ENCODE measurements around the gene RPL36A. TPM values are rescaled to one million over a fixed set of nuclear protein-coding genes. Genes with fewer than 3 reads are reported as not detected.

The RPL36A gene
- total and polyA plus RNA-seq, 3 donors from 2014 or later = 177 to 619 (median 507) TPM

GRCh38 chrX:101365301-101365795, 25.5 kb upstream of the RPL36A start:
- Histone ChIP-seq H3K9me3 (no peaks in the 10 kb centered on the region), H3K4me3 (no peak overlapping the region), H3K27me3 (no peaks in the 10 kb centered on the region), H3K27ac (no peak overlapping the region), H3K36me3 (ENCODE audit: low read depth, missing control alignments) (no peaks in the 10 kb centered on the region), H3K4me1 (no peaks in the 10 kb centered on the region)
- TF ChIP-seq POLR2A (IDR thresholded peaks at IDR 0.05) (no peak), CTCF (IDR thresholded peaks at IDR 0.05) (no peak)
- intact Hi-C loops (cut with DNase I; ENCODE audit: low total_unique reads) = no loop called here
- 75 to 92% methylated on average over 1 of the region's 1 CpG for WGBS, 2 donors
- no peak for DNase-seq

GRCh38 chrX:101368800-101369199, 22.0 kb upstream of the RPL36A start:
- H3K4me1 ChIP-seq = no peaks in the 10 kb centered on the region
- no peaks in the 10 kb centered on the region for H3K9me3 ChIP-seq
- no peak for TF ChIP-seq CTCF (IDR thresholded peaks at IDR 0.05)
- no peak for TF ChIP-seq POLR2A (IDR thresholded peaks at IDR 0.05)
- H3K27ac ChIP-seq = no peak overlapping the region
- no peak for DNase-seq
- intact Hi-C loops (cut with DNase I; ENCODE audit: low total_unique reads) = no loop called here
- no peaks in the 10 kb centered on the region for H3K36me3 ChIP-seq (ENCODE audit: low read depth, missing control alignments)
- no peaks in the 10 kb centered on the region for H3K27me3 ChIP-seq
- H3K4me3 ChIP-seq = no peak overlapping the region

GRCh38 chrX:101369687-101370086, 21.1 kb upstream of the RPL36A start:
- no peaks in the 10 kb centered on the region for H3K4me1 ChIP-seq
- 65 to 81% methylated on average over 6 of the region's 6 CpGs for WGBS, 2 donors
- no peaks in the 10 kb centered on the region for H3K27me3 ChIP-seq
- no peak overlapping the region for H3K4me3 ChIP-seq
- H3K36me3 ChIP-seq (ENCODE audit: low read depth, missing control alignments) = no peaks in the 10 kb centered on the region
- no peaks in the 10 kb centered on the region for H3K9me3 ChIP-seq
- DNase-seq = no peak
- H3K27ac ChIP-seq = no peak overlapping the region
- intact Hi-C loops (cut with DNase I; ENCODE audit: low total_unique reads) = no loop called here
- TF ChIP-seq CTCF (IDR thresholded peaks at IDR 0.05) (no peak), POLR2A (IDR thresholded peaks at IDR 0.05) (no peak)

GRCh38 chrX:101370888-101371504, 19.8 kb upstream of the RPL36A start:
- DNase-seq = no peak
- H3K27ac ChIP-seq = no peak overlapping the region
- no peaks in the 10 kb centered on the region for H3K27me3 ChIP-seq
- intact Hi-C loops (cut with DNase I; ENCODE audit: low total_unique reads) = no loop called here
- WGBS, 2 donors = 52 to 57% methylated on average over 3 of the region's 3 CpGs
- no peak overlapping the region for H3K4me3 ChIP-seq
- no peaks in the 10 kb centered on the region for H3K4me1 ChIP-seq
- H3K9me3 ChIP-seq = no peaks in the 10 kb centered on the region
- no peaks in the 10 kb centered on the region for H3K36me3 ChIP-seq (ENCODE audit: low read depth, missing control alignments)
- no peak for TF ChIP-seq CTCF (IDR thresholded peaks at IDR 0.05)
- no peak for TF ChIP-seq POLR2A (IDR thresholded peaks at IDR 0.05)

- no peak for TF ChIP-seq POLR2A (IDR thresholded peaks at IDR 0.05)
- TF ChIP-seq CTCF (IDR thresholded peaks at IDR 0.05) = no peak
- 63 to 100% methylated on average over 1 of the region's 1 CpG for WGBS, 2 donors
- intact Hi-C loops (cut with DNase I; ENCODE audit: low total_unique reads) = no loop called here
- Histone ChIP-seq H3K9me3 (no peaks in the 10 kb centered on the region), H3K27ac (no peak overlapping the region), H3K36me3 (ENCODE audit: low read depth, missing control alignments) (no peaks in the 10 kb centered on the region), H3K4me1 (no peaks in the 10 kb centered on the region), H3K27me3 (no peaks in the 10 kb centered on the region), H3K4me3 (no peak overlapping the region)
- no peak for DNase-seq
These were observed 13.3 kb upstream of the RPL36A start for GRCh38 chrX:101377547-101377946.

All from testis (tissue), 3 donors.